H9 (cell line): ENCODE results near the gene NPDC1. TPM values are rescaled to one million over a fixed set of nuclear protein-coding genes. Genes with fewer than 3 reads are reported as not detected.

Source experiments
- DNase-seq: peaks from one replicate; pipeline ENCODE4 v3.0.0-alpha.2; 2017
- H2AFZ ChIP-seq: one replicate; pipeline ENCODE4 v1.6.1; 2013; ENCODE audit warnings: mild to moderate bottlenecking, low read length, control low read depth, moderate library complexity
- H2AK5ac ChIP-seq: 2 replicates; pipeline ENCODE4 v1.6.1; 2013; ENCODE audit warnings: low read length, control low read depth, mixed read lengths; ENCODE audit not compliant: insufficient read length
- H2BK120ac ChIP-seq: one replicate; pipeline ENCODE4 v1.6.1; 2013; ENCODE audit warnings: low read depth, mild to moderate bottlenecking, low read length, control low read depth, inconsistent platforms; ENCODE audit not compliant: poor library complexity, severe bottlenecking
- H2BK12ac ChIP-seq: 2 replicates; pipeline ENCODE4 v1.6.1; 2013; ENCODE audit warnings: low read length, control low read depth, mixed read lengths, low read depth; ENCODE audit not compliant: insufficient read length
- H2BK15ac ChIP-seq: 2 replicates; pipeline ENCODE4 v1.6.1; 2013; ENCODE audit warnings: low read depth, low read length, control low read depth
- H2BK20ac ChIP-seq: one replicate; pipeline ENCODE4 v1.6.1; 2013; ENCODE audit warnings: low read depth, mild to moderate bottlenecking, low read length, control low read depth, inconsistent platforms; ENCODE audit not compliant: poor library complexity, severe bottlenecking
- H2BK5ac ChIP-seq: 2 replicates; pipeline ENCODE4 v1.6.1; 2013; ENCODE audit warnings: low read length, control low read depth, mixed read lengths; ENCODE audit not compliant: insufficient read length
- H3K14ac ChIP-seq: 2 replicates; pipeline ENCODE4 v1.6.1; 2013; ENCODE audit warnings: low read length, control low read depth; ENCODE audit not compliant: insufficient read depth
- H3K18ac ChIP-seq: 2 replicates; pipeline ENCODE4 v1.6.1; 2013; ENCODE audit warnings: low read depth, mild to moderate bottlenecking, mixed read lengths, low read length, control low read depth; ENCODE audit not compliant: insufficient read length
- H3K23ac ChIP-seq: 2 replicates; pipeline ENCODE4 v1.6.1; 2013; ENCODE audit warnings: low read length, control low read depth, mixed read lengths, low read depth; ENCODE audit not compliant: insufficient read length
- H3K23me2 ChIP-seq: 2 replicates; pipeline ENCODE4 v1.6.1; 2013; ENCODE audit warnings: low read depth, mild to moderate bottlenecking, mixed read lengths, low read length, control low read depth; ENCODE audit not compliant: insufficient read length, poor library complexity, severe bottlenecking
- H3K27ac ChIP-seq: 2 replicates; pipeline ENCODE4 v1.5.1; 2013; ENCODE audit warnings: low read length, control low read depth, mixed read lengths, low read depth; ENCODE audit not compliant: insufficient read length
- H3K27me3 ChIP-seq: 2 replicates; pipeline ENCODE4 v1.6.1; 2013; ENCODE audit warnings: low read length, control low read depth, inconsistent platforms; ENCODE audit not compliant: insufficient read depth
- H3K4ac ChIP-seq: 2 replicates; pipeline ENCODE4 v1.6.1; 2013; ENCODE audit warnings: low read depth, mild to moderate bottlenecking, control low read depth, inconsistent platforms, low read length, moderate library complexity
- H3K4me1 ChIP-seq: 2 replicates; pipeline ENCODE4 v1.6.1; 2013; ENCODE audit warnings: low read length, control low read depth, inconsistent platforms; ENCODE audit not compliant: insufficient read depth
- H3K4me2 ChIP-seq: 2 replicates; pipeline ENCODE4 v1.6.1; 2013; ENCODE audit warnings: low read length, control low read depth, mixed read lengths; ENCODE audit not compliant: insufficient read length, insufficient read depth
- H3K56ac ChIP-seq: 2 replicates; pipeline ENCODE4 v1.6.1; 2013; ENCODE audit warnings: low read depth, mild to moderate bottlenecking, mixed read lengths, low read length, control low read depth; ENCODE audit not compliant: insufficient read length
- H3K79me1 ChIP-seq: 2 replicates; pipeline ENCODE4 v1.6.1; 2013; ENCODE audit warnings: low read depth, mild to moderate bottlenecking, moderate library complexity, low read length, control low read depth, inconsistent platforms; ENCODE audit not compliant: insufficient read depth, poor library complexity, severe bottlenecking
- H3K79me2 ChIP-seq: 2 replicates; pipeline ENCODE4 v1.6.1; 2013; ENCODE audit warnings: low read length, control low read depth, inconsistent platforms; ENCODE audit not compliant: insufficient read depth
- H3K9ac ChIP-seq: 2 replicates; pipeline ENCODE4 v1.6.1; 2013; ENCODE audit warnings: low read length, control low read depth, mixed read lengths; ENCODE audit not compliant: insufficient read length; ENCODE audit errors: extremely low read depth
- H3K9me3 ChIP-seq: one replicate; pipeline ENCODE4 v1.6.1; 2013; ENCODE audit warnings: low read depth, low read length, inconsistent platforms; ENCODE audit not compliant: control insufficient read depth
- H3T11ph ChIP-seq: one replicate; pipeline ENCODE4 v1.6.1; 2013; ENCODE audit warnings: mild to moderate bottlenecking, low read length, control low read depth, inconsistent platforms
- H4K20me1 ChIP-seq: one replicate; pipeline ENCODE4 v1.6.1; 2013; ENCODE audit not compliant: control insufficient read depth, insufficient read length, insufficient read depth
- H4K5ac ChIP-seq: 2 replicates; pipeline ENCODE4 v1.6.1; 2013; ENCODE audit warnings: low read depth, mild to moderate bottlenecking, mixed read lengths, low read length, control low read depth; ENCODE audit not compliant: insufficient read length
- H4K8ac ChIP-seq: replicated peaks from 2 replicates; pipeline ENCODE4 v1.6.1; 2013; ENCODE audit warnings: low read length, control low read depth, mixed read lengths, low read depth; ENCODE audit not compliant: insufficient read length
- H4K91ac ChIP-seq: 2 replicates; pipeline ENCODE4 v1.6.1; 2013; ENCODE audit warnings: low read depth, mild to moderate bottlenecking, moderate library complexity, mixed read lengths, low read length, control low read depth; ENCODE audit not compliant: insufficient read length
- H3K27ac Mint-ChIP-seq, 3 experiments: 2 replicates in 2 of 3; 3 replicates in 1 of 3; pipeline ENCODE4 v1.8.0; 2020 to 2021; ENCODE audit warnings: mixed read lengths in 3 of 3, mild to moderate bottlenecking in 1 of 3, moderate library complexity in 1 of 3
- H3K27me3 Mint-ChIP-seq: 2 replicates; pipeline ENCODE4 v1.8.0; 2021; ENCODE audit warnings: low read depth, mild to moderate bottlenecking, moderate library complexity, mixed read lengths
- H3K36me3 Mint-ChIP-seq, 3 experiments: 2 replicates in 2 of 3; 3 replicates in 1 of 3; pipeline ENCODE4 v1.8.0; 2020 to 2021; ENCODE audit warnings: low read depth in 3 of 3, mixed read lengths in 3 of 3; ENCODE audit not compliant: insufficient read depth in 1 of 3
- H3K4me1 Mint-ChIP-seq, 2 experiments: 2 replicates each; pipeline ENCODE4 v1.8.0; 2020; ENCODE audit warnings: mixed read lengths in 2 of 2
- H3K4me3 Mint-ChIP-seq, 2 experiments: 2 replicates in 1 of 2; 3 replicates in 1 of 2; pipeline ENCODE4 v1.8.0; 2020 to 2021; ENCODE audit warnings: mild to moderate bottlenecking in 2 of 2, mixed read lengths in 2 of 2, moderate library complexity in 1 of 2
- H3K9me3 Mint-ChIP-seq, 2 experiments: 2 replicates in 1 of 2; 3 replicates in 1 of 2; pipeline ENCODE4 v1.8.0; 2020; ENCODE audit warnings: mild to moderate bottlenecking in 2 of 2, mixed read lengths in 2 of 2, moderate library complexity in 1 of 2
- WGBS: extraction: QIAGEN DNeasy Blood & Tissue Kit; methylation state at CpG from one replicate; pipeline ENCODE4 v1.1.7; 2013; ENCODE audit warnings: missing lambda C conversion rate, low lambda C conversion rate, mixed read lengths; ENCODE audit not compliant: insufficient read length; ENCODE audit errors: extremely low coverage; 5-methylcytosine and 5-hydroxymethylcytosine counted together
- total RNA-seq: library from RNA; stranded (reverse); gene quantifications from 2 replicates; pipeline ENCODE4 v1.2.1, GENCODE V29; 2021
- TF ChIP-seq, protein P1 (sequence below): fragments of 200-600 bp; sonication (generic); conservative IDR thresholded peaks from 3 replicates; pipeline ENCODE4 v1.8.0; 2021; ENCODE audit warnings: antibody characterized with exemption, mild to moderate bottlenecking

NPDC1 gene
- total RNA-seq, 1 experiment from 2014 or later, result 57.6 TPM

DNA sequence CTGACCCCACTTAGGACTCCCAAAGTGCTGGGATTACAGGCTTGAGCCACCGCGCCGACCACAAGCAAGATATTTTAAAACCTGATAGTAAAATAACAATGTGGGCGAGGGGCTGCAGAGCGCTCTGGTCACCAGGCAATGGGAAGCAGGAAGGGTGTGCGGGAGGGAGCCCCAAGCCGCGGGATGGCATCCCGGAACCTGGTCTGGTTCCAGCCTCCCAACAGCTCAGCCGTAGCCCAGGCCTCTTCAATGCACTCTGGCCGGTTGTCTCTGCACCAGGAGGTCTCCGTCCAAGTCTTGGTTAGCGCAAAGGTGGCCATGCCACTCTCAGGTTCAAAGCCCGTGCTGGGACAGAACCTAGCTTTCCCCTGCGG, 30.6 kb upstream of the NPDC1 start:
- Histone ChIP-seq H3K56ac (no peak overlapping the region), H3K27ac (no peak overlapping the region), H3K4me2 (peak overlapping the region; percentile 77), H3T11ph (no peak overlapping the region), H2BK120ac (no peak overlapping the region), H3K14ac (no peak overlapping the region), H2AK5ac (no peak overlapping the region), H4K20me1 (peaks cover 3% of the 10 kb centered on the region), H3K4me1 (peaks cover 3% of the 10 kb centered on the region; the same call in 1 of the 2 replicates), H2BK15ac (no peak overlapping the region), H2BK12ac (no peak overlapping the region), H3K18ac (no peak overlapping the region), H3K79me1 (no peaks in the 10 kb centered on the region), H2AFZ (no peak overlapping the region), H3K27me3 (peaks cover 7% of the 10 kb centered on the region; the same call in 1 of the 2 replicates), H3K9ac (no peak overlapping the region), H3K4ac (no peak overlapping the region), H4K91ac (no peak overlapping the region), H4K5ac (no peak overlapping the region), H3K79me2 (no peaks in the 10 kb centered on the region), H3K23me2 (peaks cover 17% of the 10 kb centered on the region), H2BK20ac (no peak overlapping the region), H3K23ac (no peak overlapping the region), H4K8ac (no peak overlapping the region), H2BK5ac (no peak overlapping the region), H3K9me3 (no peaks in the 10 kb centered on the region)
- peak; percentile 58 for DNase-seq
- Mint-ChIP-seq H3K36me3 (no peaks in the 10 kb centered on the region; a peak in 1 of 7 replicates), H3K4me1 (peaks cover 11 to 22% of the 10 kb centered on the region in 2 experiments), H3K4me3 (peak overlapping the region; percentile 52 to 66; a peak in 4 of 5 replicates), H3K27me3 (peaks cover 46% of the 10 kb centered on the region), H3K27ac (no peak overlapping the region), H3K9me3 (no peaks in the 10 kb centered on the region; a peak in 1 of 5 replicates)
- no CpG with 5 or more reads among the region's 15 CpGs for WGBS
- TF ChIP-seq, protein P1, sequence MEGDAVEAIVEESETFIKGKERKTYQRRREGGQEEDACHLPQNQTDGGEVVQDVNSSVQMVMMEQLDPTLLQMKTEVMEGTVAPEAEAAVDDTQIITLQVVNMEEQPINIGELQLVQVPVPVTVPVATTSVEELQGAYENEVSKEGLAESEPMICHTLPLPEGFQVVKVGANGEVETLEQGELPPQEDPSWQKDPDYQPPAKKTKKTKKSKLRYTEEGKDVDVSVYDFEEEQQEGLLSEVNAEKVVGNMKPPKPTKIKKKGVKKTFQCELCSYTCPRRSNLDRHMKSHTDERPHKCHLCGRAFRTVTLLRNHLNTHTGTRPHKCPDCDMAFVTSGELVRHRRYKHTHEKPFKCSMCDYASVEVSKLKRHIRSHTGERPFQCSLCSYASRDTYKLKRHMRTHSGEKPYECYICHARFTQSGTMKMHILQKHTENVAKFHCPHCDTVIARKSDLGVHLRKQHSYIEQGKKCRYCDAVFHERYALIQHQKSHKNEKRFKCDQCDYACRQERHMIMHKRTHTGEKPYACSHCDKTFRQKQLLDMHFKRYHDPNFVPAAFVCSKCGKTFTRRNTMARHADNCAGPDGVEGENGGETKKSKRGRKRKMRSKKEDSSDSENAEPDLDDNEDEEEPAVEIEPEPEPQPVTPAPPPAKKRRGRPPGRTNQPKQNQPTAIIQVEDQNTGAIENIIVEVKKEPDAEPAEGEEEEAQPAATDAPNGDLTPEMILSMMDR, result no peak
